Activated CD4-positive, alpha-beta T cell treated with anti-CD3 and anti-CD28 coated beads, Interleukin-2, amount 50 U/mL, for 4 hours (primary cell): ENCODE measurements around the gene RAP1GDS1.
A peak's percentile ranks its signal among the peaks of the same experiment; 100 is the strongest.

Experiments
- DNase-seq, 2 experiments: peaks; one replicate each; pipeline ENCODE4 v3.0.0-alpha.2; 2020

Gene RAP1GDS1, protein sequence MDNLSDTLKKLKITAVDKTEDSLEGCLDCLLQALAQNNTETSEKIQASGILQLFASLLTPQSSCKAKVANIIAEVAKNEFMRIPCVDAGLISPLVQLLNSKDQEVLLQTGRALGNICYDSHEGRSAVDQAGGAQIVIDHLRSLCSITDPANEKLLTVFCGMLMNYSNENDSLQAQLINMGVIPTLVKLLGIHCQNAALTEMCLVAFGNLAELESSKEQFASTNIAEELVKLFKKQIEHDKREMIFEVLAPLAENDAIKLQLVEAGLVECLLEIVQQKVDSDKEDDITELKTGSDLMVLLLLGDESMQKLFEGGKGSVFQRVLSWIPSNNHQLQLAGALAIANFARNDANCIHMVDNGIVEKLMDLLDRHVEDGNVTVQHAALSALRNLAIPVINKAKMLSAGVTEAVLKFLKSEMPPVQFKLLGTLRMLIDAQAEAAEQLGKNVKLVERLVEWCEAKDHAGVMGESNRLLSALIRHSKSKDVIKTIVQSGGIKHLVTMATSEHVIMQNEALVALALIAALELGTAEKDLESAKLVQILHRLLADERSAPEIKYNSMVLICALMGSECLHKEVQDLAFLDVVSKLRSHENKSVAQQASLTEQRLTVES

DNA sequence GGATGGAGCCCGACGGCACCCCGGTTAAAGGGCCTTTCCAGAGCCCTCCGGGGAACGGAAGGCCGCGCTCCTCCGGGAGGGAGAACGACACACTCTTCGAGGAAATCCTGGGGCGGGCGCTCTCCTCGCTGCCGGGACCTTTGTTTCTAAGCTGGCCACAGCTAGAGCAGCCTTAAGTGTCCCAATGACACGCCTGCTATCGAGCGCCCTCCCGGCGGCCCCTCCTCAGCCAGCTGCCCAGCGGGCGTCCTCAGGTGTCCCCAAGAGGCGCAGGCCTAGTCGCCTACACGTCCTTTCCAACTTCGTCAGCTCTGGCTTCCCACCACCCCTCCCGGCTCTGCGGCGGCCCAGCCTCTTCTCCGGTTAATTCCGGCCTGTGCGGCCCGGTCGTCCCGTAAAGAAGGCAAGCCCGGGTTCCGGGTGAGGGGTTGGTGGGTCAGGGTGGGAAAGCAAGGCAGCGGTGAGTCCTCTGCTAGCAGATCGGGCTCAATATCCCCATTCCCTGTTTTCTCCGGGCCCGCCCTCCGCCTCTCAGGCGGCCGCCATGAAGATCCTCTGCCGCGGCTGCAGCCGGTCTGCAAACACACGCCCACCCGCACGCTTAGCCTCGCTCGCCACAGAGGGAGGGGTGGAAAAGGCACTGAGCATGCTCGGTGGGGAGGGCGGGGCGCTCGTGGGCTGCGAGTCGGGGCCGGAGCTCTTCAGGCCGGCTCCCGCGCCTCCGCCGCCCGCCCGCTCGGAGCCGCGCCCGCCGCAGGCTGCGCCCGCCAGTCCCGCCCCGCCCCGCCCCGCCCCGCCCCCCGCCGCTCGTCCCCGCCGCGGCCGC, at the start of gene RAP1GDS1:
Gene RAP1GDS1 (plus strand): TSS at position 806 of the 826 bp plus-strand sequence. CDS start 182 bp downstream, outside the sequence.
- DNase-seq, result peak; percentile 90 to 92

DNA sequence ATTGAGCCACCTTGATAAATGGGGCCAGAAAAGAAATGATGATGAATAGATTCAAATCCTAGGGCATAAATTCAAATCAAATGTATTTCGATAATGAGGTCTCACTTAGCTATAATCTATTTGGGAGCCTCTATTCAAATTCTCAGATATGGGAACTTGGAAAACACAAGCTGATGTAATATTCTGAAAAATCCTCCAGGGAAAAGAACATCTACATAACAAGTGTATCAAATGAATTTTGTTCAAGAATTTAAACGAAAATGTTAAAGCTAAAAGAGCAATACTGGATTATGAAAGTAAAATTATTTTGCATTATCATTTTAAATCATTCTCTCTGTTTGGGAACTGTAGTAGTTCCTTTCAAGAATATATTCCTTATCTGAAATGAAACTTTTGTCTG, 38.9 kb upstream of the RAP1GDS1 start:
- DNase-seq, result no peak

DNA sequence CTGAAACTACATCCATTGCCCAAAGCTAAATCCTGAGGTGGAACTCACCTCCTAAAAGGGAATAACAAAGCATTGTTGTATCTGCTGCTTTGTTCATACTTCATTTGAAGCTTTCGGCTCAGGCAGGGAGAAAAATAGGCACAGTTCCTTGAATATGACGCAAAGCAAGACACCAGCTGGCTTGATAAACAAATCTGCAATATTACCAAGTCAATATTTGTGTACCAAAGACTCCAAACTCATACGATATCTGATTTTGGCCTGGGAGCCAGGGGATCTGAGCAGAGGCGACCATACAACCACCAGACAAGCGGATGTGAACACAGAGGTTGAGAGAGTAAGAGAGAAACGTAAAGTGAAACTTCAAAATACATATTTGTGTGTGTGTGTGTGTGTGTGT, 34.8 kb upstream of the RAP1GDS1 start:
- no peak for DNase-seq

DNA sequence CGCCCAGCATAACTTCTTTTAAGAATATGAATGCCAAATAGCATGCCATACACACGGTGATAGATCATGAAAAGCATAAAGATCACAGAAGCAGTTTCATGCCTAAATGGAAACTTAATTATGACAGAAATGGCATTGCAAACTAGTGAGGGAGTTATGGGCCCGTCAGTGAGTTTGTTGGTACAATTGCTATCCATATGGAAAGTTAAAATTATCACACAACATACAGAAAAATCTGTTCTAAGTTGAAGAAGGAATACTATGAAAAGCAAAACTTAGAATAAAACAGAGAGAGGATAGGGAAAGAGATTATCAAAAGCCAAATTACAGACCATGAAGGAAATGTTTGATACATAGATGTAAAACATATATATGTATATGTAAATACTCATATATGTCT, 30.2 kb upstream of the RAP1GDS1 start:
- no peak for DNase-seq

DNA sequence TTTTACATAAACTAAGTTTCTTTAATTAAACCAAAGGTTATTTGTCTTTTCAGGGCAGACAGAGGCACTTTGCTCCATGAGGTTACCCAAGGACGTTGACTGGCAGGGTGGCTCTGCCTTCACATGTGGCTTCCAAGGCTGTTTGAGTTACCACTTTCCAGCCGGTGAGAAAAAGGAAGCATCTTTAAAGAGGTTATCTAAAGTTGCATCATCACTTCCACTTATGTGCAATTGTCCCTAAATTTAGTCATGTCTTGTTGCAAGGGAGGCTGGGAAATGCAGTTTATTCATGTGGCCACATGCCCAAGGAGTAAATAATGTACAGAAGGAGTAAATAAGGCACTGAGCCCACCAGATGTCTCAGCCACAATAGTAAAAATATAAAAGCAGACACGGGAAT, 29.0 kb upstream of the RAP1GDS1 start:
- no peak for DNase-seq

DNA sequence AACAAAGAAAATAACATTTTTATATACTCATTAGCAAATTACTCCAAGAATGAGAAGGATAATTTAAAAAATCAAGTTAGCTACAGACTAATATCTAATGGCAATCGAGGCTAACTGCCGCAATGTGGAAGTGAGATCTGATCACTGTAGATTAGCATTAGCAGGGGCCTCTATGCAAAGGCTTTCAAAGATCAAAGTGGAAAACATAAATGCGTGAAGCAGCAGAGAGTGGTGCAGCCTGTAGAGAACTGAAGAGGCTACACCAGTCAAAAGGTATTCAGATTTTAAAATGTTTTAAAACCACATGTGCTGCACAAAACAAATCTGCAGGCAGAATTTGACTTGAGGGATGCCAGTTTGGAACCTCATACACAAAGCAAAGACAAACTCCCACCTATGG, 24.0 kb upstream of the RAP1GDS1 start:
- DNase-seq, result no peak

DNA sequence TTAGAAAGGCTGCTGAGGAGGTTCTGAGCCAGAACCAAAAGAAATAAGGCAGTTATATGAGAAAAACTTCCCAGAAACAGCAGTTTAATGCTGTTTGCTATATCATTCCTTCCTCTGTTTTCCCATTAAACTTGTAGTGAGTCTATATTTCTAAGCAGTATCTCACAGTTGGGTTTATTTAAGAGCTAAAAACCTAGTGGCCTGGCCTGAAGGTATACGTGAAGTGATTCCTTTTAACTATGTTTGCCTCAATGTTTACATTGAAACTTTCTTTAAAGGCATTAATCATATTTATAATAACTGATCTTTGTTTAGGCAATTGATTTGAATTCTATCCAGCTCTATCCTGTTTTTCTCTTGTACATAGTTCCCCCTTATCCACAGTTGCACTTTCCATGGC, 19.1 kb upstream of the RAP1GDS1 start:
- DNase-seq, result no peak

DNA sequence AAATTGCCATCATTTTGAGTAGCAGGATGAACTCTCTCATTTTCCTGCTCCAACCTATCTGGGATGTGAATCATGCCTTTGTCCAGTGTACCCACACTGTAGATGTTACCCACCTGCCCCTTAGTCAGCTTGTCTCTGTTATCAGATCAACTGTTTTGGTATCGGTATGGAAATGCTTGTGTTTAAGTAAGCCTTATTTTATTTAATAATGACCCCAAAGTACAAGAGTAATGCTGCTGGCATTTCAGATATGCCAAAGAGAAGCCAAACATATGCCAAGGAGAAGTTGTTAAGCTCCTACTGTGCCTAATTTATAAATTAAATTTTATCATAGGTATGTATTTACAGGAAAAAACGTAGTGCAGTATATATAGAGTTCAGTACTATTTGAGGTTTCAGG, 18.6 kb upstream of the RAP1GDS1 start:
- no peak for DNase-seq

DNA sequence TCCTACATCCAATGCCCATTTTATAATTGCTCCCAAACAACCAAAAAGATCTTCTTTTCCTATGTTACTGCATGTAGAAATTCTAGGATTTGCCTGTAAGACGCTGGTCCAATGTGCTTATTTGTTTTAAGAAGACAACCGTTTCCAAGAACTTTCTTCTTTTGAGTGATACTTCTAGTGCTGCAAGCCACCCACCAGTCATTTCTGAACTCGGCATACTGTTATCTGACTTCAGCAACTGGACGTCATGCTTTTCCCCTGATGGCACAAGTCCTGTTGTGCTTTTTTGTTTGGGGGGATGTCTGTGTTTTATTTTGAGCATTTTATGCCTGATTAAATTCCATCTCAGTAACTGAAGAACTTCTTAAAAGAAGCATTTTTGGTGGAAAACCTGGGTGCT, 16.0 kb upstream of the RAP1GDS1 start:
- DNase-seq, result no peak

DNA sequence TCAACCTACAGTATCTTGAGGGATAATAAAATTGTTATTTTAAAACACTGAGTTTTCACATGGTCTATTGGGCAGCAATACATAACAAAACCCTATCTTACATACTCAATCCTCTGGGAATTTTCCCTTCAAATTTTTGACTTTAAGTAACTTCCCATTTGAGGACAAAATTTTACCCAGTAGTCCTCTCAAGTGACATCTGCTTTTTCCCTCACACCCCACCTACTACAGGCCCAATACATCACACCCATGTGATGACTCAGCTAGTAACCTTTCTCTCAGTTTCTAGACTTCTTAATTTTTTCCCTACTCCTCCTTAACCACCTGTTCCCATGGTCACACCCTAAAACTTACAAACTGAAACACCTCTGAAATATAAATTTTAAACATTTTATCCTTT, 12.2 kb upstream of the RAP1GDS1 start:
- DNase-seq, result no peak

DNA sequence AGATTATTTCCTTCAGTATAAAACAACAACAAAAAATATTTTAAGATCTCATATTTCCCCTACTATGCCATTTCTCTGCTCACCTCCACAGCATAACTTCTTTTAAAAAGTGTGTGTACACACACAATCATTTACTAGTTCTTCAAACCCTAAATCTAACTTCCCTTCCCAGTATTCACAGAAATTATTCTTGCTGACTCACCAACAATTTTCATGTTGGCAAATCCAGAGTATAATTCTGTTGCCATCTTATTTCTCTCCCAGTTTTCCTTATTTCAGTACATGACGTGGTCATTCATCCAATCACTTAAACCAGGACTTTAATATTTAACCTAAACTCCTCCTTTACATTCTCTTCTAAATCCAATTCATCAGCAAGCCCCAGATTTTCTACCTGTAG, 11.4 kb upstream of the RAP1GDS1 start:
- no peak for DNase-seq

DNA sequence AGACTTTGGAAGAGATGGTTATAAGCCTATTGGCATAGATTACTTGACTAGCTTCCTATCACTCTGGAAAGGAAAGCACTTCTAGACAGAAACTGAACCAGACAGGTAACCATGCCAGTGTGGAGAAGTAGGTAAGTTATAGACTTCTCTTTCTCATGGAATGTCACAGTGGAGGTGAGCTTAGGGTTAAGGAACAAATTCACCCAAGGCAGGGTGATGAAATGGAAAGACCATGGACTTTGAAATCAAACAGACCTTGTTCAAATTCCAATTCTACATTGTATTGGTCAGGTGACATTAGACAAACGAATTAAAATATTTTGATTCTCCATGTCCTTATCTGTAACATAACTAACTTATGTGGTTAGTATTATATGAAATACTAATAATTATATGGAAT, 7.7 kb upstream of the RAP1GDS1 start:
- no peak for DNase-seq

DNA sequence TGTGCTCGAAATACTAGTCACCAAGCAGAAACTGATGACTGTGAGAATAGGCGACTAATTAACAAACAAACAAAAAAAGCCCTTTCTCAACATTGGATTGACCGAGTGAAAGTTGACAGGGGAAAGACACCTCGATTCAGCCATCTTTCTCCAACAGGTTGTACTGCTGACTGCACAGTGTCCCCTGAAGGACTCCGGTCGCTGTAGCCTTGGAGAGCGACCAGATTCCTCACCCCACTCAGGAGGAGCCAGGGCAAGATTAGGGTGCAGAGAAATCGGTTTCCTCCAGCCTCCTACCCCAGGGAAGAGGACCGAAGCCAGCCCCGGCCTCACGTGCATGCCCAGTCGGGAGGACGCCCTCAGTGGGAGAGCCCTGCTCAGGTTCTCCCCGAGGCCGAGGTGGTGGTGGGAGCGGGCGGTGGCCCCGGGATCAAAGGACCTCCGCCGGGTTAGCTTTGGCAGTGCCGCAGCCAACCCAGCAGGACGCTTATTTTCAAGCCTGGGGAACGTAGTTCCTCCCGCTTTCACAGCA, 1.1 kb upstream of the RAP1GDS1 start:
- peak in 1 of 2 experiments; percentile 5 for DNase-seq

DNA sequence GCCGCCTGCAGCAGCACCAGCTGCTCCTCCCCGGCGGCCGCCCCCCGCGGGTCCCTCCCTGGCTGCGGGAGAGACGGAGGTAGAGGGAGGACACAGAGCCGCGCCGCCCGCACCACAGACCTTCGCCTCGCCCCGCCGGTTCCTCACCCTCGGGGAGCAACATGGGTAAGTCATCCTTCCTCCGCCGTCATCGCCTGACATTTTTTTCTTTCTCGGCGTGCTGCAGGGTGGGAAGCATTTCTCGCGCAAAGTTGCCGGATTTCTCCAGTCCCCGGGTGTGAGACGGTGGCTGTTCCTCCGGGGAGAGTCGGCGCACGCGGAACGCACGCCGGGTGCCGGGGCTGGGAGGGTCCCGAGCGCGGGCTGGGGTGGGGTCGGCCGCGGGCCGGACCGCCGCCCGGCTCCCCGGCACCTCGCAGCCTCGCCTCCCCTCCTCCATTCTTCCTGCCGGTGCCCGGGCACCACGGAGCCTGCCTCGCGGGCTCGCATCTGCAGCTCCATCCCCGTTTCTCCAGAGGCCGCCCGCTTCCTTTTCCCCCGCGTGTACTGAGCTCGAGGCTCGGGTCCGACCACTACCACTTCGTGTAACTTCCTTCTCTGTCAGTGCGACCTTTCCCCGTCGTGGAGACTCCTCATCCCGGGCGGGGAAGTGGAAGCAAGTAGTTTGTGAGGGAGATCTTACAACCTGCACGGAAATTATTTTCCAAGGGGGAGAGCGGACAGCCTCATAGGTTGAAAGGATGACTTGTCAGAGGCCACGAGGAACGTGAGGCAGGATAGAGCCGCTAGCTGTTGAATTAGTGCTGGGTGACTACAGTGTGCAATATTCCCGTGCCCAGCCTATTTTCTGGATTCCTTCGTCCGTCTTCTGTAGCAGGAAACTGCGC, 464 bp downstream of the RAP1GDS1 start:
- DNase-seq, result peak; percentile 13 to 58

DNA sequence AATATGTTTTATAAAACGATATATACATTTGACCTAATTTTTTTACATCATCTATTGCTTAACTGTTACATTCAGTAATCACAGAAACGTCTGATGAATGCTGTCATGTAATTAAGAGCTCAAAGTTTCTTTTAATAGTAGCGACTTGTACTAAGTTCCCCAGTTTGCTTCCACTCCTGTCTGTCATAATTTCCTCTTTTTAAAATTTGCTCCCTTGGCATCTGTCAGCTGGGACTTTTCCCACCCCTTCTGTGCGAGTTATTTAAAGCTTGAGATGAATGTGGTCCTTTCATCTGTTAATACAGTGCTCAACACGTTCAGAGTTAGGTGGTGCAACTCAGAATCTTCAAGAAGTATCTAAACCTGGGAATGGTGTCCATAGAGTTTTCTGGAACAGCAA, 1.2 kb downstream of the RAP1GDS1 start:
- no peak for DNase-seq

DNA sequence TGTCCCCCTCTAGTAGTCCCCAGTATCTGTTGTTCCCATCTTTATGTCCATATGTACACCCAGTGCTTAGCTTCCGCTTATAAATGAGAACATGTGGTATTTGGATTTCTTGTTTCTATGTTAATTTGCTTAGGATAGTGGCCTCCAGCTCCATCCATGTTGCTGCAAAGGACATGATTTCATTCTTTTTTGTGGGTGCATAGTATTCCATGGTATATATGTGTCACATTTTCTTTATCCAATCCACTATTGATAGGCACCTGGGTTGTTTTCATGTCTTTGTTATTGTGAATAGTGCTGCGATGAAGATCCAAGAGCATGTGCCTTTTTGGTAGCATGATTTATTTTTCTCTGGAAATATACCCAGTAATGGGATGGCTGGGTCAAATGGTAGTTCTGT, 6.3 kb downstream of the RAP1GDS1 start:
- DNase-seq, result no peak

DNA sequence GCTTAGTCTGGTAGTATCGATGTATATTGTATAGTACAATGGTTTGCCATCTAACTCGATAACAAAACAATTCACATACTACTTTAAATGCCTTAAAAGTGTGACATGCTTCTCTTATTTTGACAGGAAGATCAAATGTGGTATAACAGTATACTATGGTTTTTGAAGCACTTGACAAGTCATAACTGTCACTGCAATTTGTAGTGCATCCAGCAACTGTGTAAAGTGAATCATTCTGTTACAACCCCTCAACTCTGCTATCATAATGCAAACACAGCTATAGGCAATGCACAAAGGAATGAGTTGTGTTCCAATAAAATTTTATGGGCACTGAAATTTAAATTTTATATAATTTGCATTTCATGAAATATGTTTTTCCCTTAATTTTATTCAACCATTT, 14.0 kb downstream of the RAP1GDS1 start:
- no peak for DNase-seq

DNA sequence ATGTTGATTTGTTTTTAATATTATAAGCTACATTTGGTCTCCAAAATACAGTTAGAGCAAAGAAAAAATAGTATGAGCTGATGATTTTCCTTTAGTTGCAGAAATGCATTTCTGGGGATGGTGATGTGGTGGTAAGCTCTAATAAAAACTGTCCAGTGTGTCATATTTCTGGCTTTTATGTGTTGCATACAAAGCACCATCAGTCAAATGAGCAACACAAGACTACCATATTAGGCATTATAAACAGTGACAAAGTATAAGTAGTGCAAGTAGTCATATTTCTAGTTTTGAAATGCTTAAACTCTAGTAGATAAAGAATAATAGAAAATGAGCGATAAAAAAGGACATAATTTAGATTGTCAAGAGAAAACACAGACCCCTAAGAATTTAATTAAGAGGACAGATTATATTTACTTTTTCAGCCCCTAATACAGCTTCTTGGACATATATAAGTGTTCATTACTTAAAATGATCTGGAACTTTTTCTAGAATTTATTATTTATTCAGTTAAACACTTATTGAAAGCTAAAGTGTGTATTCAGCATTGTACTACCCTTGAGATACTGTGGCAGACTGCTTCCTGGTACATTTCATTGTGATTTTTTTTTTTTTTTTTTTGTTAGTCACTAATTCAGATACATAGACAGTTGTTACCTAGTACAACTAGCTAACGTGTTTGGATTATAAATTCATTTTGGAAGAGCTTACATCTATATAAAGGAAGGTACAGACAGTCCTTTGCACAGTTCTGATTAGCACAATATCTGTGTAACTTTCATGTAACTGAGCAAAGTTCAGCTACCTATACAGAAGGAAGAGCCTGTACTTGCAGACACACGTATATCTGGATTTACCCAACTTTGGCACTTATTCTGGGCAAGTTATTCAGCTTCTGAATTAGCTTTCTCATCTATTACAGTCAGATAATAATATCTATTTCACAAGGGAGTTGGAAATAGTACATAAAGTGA, 22.3 kb downstream of the RAP1GDS1 start:
- DNase-seq, result no peak

DNA sequence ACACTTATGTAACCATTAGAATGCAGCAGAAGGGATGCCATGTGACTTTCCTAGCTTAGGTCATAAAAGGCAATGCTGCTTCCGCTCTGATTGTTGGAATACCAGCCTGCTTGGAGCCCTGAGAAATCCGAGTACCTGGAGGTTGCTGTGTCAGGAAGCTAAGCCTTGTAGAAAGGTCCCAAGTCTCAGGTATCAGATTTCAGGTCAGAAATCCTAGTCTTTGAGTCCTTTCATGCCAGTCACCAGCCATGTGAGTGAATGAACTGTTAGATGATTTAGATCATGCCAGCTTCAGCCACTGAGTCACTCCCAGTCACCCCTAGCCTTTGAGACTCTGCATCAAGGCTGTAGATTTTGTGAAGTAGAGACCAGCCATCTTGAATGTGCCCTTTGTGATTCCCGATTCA, 23.5 kb downstream of the RAP1GDS1 start:
- DNase-seq, result no peak

DNA sequence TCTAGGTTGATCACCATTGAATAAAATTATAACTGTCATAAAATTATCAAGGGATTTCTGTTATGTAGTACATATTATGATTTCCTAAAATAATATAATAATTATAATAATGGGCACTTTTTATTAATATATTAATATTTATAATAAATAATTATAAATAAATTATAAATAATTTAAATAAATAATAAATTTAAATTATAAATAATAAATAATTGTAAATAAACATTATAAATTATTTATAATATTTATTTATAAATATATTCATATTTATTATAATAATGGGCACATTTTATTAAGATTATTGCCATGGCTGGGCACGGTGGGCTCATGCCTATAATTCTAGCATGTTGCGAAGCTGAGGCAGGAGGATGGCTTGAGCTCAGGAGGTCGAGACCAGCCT, 24.5 kb downstream of the RAP1GDS1 start:
- no peak for DNase-seq

DNA sequence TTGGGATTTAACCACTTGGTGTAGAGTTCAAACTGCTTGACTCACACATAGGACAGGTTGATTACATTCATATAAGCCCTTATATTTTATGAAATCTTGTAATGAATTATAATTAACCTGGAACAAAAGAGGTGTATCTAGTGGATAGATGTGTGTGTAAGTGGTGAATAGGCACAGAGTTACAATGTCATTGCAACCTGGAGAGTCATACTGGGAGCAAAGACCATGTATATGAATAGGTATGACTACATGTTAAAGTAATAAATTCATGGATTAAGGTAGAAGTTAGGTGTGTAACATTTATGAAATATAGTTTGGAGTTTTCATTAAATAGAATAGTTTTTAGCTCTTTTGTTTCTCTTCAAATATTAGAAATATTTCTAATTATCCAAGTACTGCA, 26.1 kb downstream of the RAP1GDS1 start:
- no peak for DNase-seq
